Measurements from ENCODE around the gene HS3ST4. TPM values are rescaled to one million over a fixed set of nuclear protein-coding genes. Genes with fewer than 3 reads are reported as not detected.

HS3ST4 gene
- total RNA-seq, 1 donor: not detected

DNA sequence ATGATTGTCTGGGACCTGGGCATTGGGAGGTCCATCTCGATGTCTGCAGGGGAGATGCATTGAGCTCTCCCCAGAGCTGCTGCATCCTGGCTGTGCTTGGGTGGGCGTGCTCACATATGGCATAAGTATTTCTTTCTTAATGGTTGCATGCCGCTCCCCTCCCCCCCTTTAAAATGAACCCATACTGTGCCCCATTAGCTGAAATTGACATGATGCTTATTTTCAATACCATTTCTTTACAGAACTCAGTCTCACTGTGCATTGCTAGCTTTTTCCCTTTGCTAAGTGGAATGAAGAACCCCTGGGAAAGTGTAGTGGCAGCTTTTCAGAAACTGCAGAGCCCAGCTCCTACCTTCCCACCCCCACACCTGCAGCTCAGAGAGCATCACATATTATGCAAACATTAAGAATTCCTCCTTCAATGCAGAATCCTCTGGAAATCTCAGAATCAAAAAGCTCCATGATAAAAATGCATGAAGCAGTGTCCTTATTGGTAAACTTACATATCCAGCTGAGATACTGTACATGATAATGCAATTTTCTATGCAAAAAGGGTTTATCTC lies 56.4 kb downstream of the HS3ST4 start:
- Histone ChIP-seq H3K4me3 (ENCODE audit: insufficient read depth, low read length) (no peak overlapping the region), H3K4me2 (ENCODE audit: insufficient read depth, low read length) (no peak overlapping the region), H4K20me1 (ENCODE audit: insufficient read depth, low read length) (no peaks in the 10 kb centered on the region), H3K4me1 (ENCODE audit: insufficient read depth, low read length) (no peaks in the 10 kb centered on the region), H2AFZ (ENCODE audit: low read length) (no peak overlapping the region), H3K79me2 (ENCODE audit: insufficient read depth, low read length) (no peaks in the 10 kb centered on the region), H3K27me3 (ENCODE audit: insufficient read depth, low read length) (no peaks in the 10 kb centered on the region), H3K36me3 (ENCODE audit: insufficient read depth, low read length) (no peaks in the 10 kb centered on the region), H3K9me3 (ENCODE audit: low read depth, low read length) (no peaks in the 10 kb centered on the region), H3K27ac (ENCODE audit: low read depth, low read length) (no peak overlapping the region)
- DNase-seq (ENCODE audit: insufficient read length, low spot score, missing footprints): no peak
- TF ChIP-seq, protein P1, sequence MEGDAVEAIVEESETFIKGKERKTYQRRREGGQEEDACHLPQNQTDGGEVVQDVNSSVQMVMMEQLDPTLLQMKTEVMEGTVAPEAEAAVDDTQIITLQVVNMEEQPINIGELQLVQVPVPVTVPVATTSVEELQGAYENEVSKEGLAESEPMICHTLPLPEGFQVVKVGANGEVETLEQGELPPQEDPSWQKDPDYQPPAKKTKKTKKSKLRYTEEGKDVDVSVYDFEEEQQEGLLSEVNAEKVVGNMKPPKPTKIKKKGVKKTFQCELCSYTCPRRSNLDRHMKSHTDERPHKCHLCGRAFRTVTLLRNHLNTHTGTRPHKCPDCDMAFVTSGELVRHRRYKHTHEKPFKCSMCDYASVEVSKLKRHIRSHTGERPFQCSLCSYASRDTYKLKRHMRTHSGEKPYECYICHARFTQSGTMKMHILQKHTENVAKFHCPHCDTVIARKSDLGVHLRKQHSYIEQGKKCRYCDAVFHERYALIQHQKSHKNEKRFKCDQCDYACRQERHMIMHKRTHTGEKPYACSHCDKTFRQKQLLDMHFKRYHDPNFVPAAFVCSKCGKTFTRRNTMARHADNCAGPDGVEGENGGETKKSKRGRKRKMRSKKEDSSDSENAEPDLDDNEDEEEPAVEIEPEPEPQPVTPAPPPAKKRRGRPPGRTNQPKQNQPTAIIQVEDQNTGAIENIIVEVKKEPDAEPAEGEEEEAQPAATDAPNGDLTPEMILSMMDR (IDR thresholded peaks at IDR 0.05; ENCODE audit: extremely low read depth, low read depth, low read length): no peak

DNA sequence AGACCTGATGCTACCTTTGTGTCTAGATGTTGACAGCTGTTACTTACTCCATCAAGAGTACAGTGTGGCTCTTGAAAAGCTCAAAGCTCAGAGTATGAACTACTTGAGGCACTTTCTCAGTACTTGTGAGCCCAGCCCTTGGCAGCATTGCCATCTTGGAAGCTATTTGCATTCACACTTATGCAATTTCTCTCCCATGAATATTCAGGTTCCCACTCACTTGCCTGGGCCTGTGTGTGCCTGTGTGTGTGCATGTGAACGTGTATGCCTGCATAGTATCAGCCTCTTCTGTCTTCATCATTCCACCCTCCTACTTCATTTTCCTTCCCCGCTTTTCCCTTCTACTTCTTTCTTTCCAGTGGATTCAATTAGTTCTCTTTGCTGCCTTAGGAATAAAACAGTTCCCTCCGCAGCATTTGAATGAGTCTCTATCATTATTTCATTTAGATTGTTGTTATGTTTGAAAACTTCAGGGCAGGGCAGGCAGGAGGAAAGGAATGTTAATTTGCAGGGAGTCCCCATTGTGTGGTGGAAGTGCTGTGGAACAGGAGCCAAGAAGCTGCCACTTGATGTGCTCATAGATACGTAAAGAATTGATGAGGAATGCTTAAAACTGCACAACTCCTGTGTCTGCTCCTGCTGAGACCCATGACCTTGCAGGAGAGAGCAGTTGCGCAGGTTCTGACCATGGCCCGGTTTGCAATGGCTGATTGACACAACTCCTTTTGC lies 58.9 kb downstream of the HS3ST4 start:
- no peak for DNase-seq (ENCODE audit: insufficient read length, low spot score, missing footprints)
- no peaks in the 10 kb centered on the region for H3K79me2 ChIP-seq (ENCODE audit: insufficient read depth, low read length)
- H3K9me3 ChIP-seq (ENCODE audit: low read depth, low read length): no peaks in the 10 kb centered on the region
- no peak overlapping the region for H3K4me2 ChIP-seq (ENCODE audit: insufficient read depth, low read length)
- TF ChIP-seq, protein P1 (IDR thresholded peaks at IDR 0.05; ENCODE audit: extremely low read depth, low read depth, low read length): no peak
- H3K27ac ChIP-seq (ENCODE audit: low read depth, low read length): no peak overlapping the region
- no peaks in the 10 kb centered on the region for H4K20me1 ChIP-seq (ENCODE audit: insufficient read depth, low read length)
- H3K36me3 ChIP-seq (ENCODE audit: insufficient read depth, low read length): no peaks in the 10 kb centered on the region
- no peaks in the 10 kb centered on the region for H3K4me1 ChIP-seq (ENCODE audit: insufficient read depth, low read length)
- H3K27me3 ChIP-seq (ENCODE audit: insufficient read depth, low read length): no peaks in the 10 kb centered on the region
- H2AFZ ChIP-seq (ENCODE audit: low read length): no peak overlapping the region
- no peak overlapping the region for H3K4me3 ChIP-seq (ENCODE audit: insufficient read depth, low read length)

DNA sequence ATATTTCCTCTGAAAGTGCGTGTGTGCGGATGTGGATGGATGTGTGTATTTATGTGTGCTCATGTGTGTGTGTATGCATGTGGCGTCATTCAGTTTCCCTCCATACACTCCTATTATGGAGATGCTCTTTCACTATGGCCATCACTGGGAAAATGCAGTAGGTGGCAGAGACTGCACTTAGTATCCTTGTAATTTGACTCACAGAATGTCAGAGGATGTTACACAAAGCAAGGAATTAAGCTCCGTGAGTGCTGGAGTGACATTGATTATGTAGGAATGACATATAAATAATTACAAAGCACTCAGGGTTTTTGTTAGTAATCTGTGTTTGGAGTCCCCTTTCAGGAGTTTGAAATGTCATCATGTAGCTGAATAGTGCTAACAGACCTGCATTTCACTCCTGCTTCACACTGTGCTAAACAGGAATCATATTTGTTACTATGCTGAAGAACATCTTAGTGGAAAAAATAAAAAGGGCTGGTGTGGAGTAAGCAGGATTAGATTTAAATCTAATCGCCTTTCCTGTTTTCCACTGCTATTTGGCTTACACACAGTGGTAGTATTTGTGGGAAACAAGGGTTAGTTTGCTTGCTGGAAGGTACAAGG lies 59.6 kb downstream of the HS3ST4 start:
- no peak overlapping the region for H2AFZ ChIP-seq (ENCODE audit: low read length)
- TF ChIP-seq, protein P1 (IDR thresholded peaks at IDR 0.05; ENCODE audit: extremely low read depth, low read depth, low read length): no peak
- no peaks in the 10 kb centered on the region for H3K9me3 ChIP-seq (ENCODE audit: low read depth, low read length)

DNA sequence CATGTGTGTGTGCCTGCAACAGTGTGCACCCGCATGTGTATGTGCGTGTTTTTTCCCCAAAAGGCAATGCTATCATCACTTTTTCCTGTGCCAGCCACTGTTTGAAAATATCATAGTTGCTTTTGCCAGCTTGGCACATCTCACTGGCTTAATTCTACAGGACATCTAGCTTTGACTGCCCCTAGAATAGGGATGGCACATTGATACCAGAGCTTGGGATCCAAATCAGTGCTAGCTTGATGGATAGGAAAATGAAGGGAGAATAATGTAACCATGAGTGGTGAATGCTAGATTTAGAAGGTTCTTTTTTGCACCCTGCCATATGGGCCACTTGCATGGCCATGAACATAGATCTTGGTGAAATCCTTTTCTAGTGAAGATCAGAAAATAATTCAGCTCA lies 72.7 kb downstream of the HS3ST4 start:
- Histone ChIP-seq H4K20me1 (ENCODE audit: insufficient read depth, low read length) (no peaks in the 10 kb centered on the region), H3K9me3 (ENCODE audit: low read depth, low read length) (no peaks in the 10 kb centered on the region), H3K4me3 (ENCODE audit: insufficient read depth, low read length) (no peak overlapping the region), H3K27me3 (ENCODE audit: insufficient read depth, low read length) (no peaks in the 10 kb centered on the region), H3K4me2 (ENCODE audit: insufficient read depth, low read length) (no peak overlapping the region), H3K79me2 (ENCODE audit: insufficient read depth, low read length) (no peaks in the 10 kb centered on the region), H3K36me3 (ENCODE audit: insufficient read depth, low read length) (no peaks in the 10 kb centered on the region), H2AFZ (ENCODE audit: low read length) (no peak overlapping the region), H3K4me1 (ENCODE audit: insufficient read depth, low read length) (no peaks in the 10 kb centered on the region), H3K27ac (ENCODE audit: low read depth, low read length) (no peak overlapping the region)
- TF ChIP-seq, protein P1 (IDR thresholded peaks at IDR 0.05; ENCODE audit: extremely low read depth, low read depth, low read length): no peak
- no peak for DNase-seq (ENCODE audit: insufficient read length, low spot score, missing footprints)

More for the DNA sequence above, 59.6 kb downstream of the HS3ST4 start:
- Histone ChIP-seq H4K20me1 (ENCODE audit: insufficient read depth, low read length) (no peaks in the 10 kb centered on the region), H3K36me3 (ENCODE audit: insufficient read depth, low read length) (no peaks in the 10 kb centered on the region), H3K79me2 (ENCODE audit: insufficient read depth, low read length) (no peaks in the 10 kb centered on the region), H3K4me2 (ENCODE audit: insufficient read depth, low read length) (no peak overlapping the region), H3K4me1 (ENCODE audit: insufficient read depth, low read length) (no peaks in the 10 kb centered on the region), H3K27ac (ENCODE audit: low read depth, low read length) (no peak overlapping the region), H3K4me3 (ENCODE audit: insufficient read depth, low read length) (no peak overlapping the region), H3K27me3 (ENCODE audit: insufficient read depth, low read length) (no peaks in the 10 kb centered on the region)
- DNase-seq (ENCODE audit: insufficient read length, low spot score, missing footprints): no peak

Data from osteoblast (primary cell).